Mucosa of rectum (tissue), 2 donors: Measurements from ENCODE around the gene ATF7IP.

ENCODE experiments used
- H3K27ac ChIP-seq, 2 donors: one replicate each; pipeline ENCODE4 v1.7.0; 2013; ENCODE audit warnings: inconsistent platforms in 2 of 2, low read depth in 2 of 2, low read length in 2 of 2
- H3K27me3 ChIP-seq, 2 donors: one replicate each; pipeline ENCODE4 v1.7.0; 2013; ENCODE audit warnings: low read length in 2 of 2; ENCODE audit not compliant: control insufficient read depth in 2 of 2, insufficient read depth in 2 of 2
- H3K36me3 ChIP-seq, 2 donors: one replicate each; pipeline ENCODE4 v1.7.0; 2013; ENCODE audit warnings: low read length in 2 of 2; ENCODE audit not compliant: control insufficient read depth in 2 of 2, insufficient read depth in 2 of 2
- H3K4me1 ChIP-seq, 2 donors: one replicate each; pipeline ENCODE4 v1.7.0; 2013; ENCODE audit warnings: low read length in 2 of 2, mild to moderate bottlenecking in 1 of 2; ENCODE audit not compliant: control insufficient read depth in 2 of 2, insufficient read depth in 2 of 2
- H3K4me3 ChIP-seq, 2 donors: one replicate each; pipeline ENCODE4 v1.7.0; 2013; ENCODE audit warnings: low read length in 2 of 2
- H3K9ac ChIP-seq, 2 donors: one replicate each; pipeline ENCODE4 v1.7.0; 2013; ENCODE audit warnings: low read length in 2 of 2, low read depth in 1 of 2, mild to moderate bottlenecking in 1 of 2
- H3K9me3 ChIP-seq, 2 donors: one replicate each; pipeline ENCODE4 v1.7.0; 2013; ENCODE audit warnings: low read length in 2 of 2; ENCODE audit not compliant: control insufficient read depth in 2 of 2
- donor health status: healthy.
- donor health status: Normal muscosa, but diverticular disease.

ATF7IP gene

GRCh38 chr12:14435627-14436026, 70.1 kb downstream of the ATF7IP start:
- H3K9me3 ChIP-seq, result no peaks in the 10 kb centered on the region
- H3K27ac ChIP-seq, result no peak overlapping the region
- H3K27me3 ChIP-seq, result no peaks in the 10 kb centered on the region
- peaks cover 30 to 44% of the 10 kb centered on the region in 2 donors for H3K36me3 ChIP-seq
- H3K4me1 ChIP-seq, result no peaks in the 10 kb centered on the region
- no peak overlapping the region for H3K9ac ChIP-seq
- H3K4me3 ChIP-seq, result no peak overlapping the region

DNA sequence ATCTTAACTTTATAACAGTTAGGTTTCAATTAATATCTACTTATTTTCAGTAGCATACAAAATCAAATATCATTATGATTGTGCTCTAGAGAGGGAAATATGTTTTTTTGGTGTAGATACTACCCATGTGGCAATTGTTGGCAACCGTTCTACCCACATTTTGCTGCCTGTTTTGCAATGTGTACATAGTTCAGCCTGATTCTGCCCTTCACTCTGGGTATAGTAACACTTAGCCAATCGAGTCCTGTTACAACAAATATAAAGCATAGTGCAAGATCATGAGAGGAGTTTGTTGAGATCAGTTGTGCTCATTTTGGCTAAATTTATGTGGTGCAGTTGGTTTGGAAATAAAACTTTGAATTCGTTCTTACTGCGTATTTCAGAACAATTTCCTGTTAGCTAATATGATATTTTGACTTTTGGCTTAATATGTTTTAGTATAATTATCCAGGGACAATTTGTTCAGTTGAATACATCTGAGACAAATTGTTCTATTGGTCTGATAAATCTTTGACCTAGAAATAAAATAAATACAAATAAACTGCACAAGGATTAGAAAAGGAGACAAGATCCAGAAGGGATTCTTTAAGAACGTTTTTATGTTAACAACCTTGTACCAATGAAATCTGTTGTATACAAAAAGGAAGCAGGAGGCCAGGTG, 76.9 kb downstream of the ATF7IP start:
- H3K9me3 ChIP-seq, result no peaks in the 10 kb centered on the region
- H3K9ac ChIP-seq, result no peak overlapping the region
- no peak overlapping the region for H3K4me3 ChIP-seq
- no peak overlapping the region for H3K27ac ChIP-seq
- H3K36me3 ChIP-seq, result peaks cover 39% of the 10 kb centered on the region in 2 donors
- no peaks in the 10 kb centered on the region for H3K4me1 ChIP-seq
- no peaks in the 10 kb centered on the region for H3K27me3 ChIP-seq

GRCh38 chr12:14443531-14443930, 78.0 kb downstream of the ATF7IP start:
- no peak overlapping the region for H3K9ac ChIP-seq
- H3K9me3 ChIP-seq, result no peaks in the 10 kb centered on the region
- H3K4me3 ChIP-seq, result no peak overlapping the region
- no peaks in the 10 kb centered on the region for H3K4me1 ChIP-seq
- no peak overlapping the region for H3K27ac ChIP-seq
- no peaks in the 10 kb centered on the region for H3K27me3 ChIP-seq
- peaks cover 38% of the 10 kb centered on the region in 2 donors for H3K36me3 ChIP-seq

DNA sequence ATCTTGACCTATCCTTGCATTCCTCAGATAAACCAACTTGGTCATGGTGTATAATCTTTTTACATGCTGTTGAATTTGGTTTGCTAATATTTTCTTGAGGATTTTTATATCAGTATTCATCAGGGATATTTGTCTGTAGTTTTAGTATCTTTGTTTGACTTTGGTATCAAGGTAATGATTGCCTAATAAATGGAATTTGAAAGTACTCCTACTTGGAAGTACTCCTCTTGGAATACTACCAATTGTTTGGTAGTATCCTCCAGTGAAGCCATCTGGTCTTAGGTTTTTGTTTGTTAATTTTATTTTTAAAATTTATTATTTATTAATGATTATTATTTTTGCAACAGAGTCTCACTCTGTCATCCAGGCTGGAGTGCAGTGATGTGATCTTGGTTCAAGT, 85.0 kb downstream of the ATF7IP start:
- Histone ChIP-seq H3K27ac (no peak overlapping the region), H3K4me1 (no peaks in the 10 kb centered on the region), H3K9ac (no peak overlapping the region), H3K27me3 (no peaks in the 10 kb centered on the region), H3K36me3 (peaks cover 22 to 35% of the 10 kb centered on the region in 2 donors), H3K4me3 (no peak overlapping the region), H3K9me3 (no peaks in the 10 kb centered on the region)

DNA sequence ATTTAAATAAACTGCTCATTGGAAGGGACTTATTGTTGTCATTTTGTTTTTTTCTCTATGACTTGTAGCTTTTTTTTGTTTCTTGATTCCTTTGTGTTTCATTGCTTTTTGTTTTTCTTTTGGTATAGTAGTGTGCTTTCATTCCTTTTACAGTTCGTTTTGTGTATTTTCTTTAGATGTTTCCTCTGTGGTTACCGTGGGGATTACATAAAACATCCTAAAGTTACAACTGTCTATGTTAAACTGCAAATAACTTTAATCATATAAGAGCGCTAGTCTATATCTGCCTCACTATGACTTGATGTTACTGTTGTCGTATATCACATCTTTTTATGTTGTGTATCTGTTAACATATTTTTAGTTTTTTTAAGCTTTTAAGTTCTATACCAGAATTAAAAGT, 86.9 kb downstream of the ATF7IP start:
- H3K27me3 ChIP-seq, result no peaks in the 10 kb centered on the region
- H3K9ac ChIP-seq, result no peak overlapping the region
- no peak overlapping the region for H3K27ac ChIP-seq
- H3K9me3 ChIP-seq, result no peaks in the 10 kb centered on the region
- no peak overlapping the region for H3K4me3 ChIP-seq
- H3K4me1 ChIP-seq, result no peaks in the 10 kb centered on the region
- peaks cover 28 to 41% of the 10 kb centered on the region in 2 donors for H3K36me3 ChIP-seq

DNA sequence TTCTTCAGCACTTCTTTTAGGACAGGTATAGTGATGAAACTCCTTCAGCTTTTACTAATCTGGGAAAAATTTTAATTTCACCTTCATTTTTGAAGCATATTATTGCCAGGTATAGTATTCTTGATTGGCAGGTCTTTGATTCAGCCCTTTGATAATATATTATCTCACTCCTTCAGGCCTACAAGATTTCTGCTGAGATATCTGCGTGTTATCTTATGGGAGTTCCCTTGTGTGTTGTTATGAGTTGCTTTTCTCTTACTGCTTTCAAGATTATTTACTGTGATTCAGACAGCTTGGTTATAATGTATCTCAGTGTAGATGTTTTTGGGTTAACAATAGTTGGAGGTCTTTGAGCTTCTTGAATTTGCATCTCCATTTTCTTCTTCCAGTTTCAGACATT, 87.4 kb downstream of the ATF7IP start:
- H3K27ac ChIP-seq, result no peak overlapping the region
- H3K4me1 ChIP-seq, result no peaks in the 10 kb centered on the region
- H3K9me3 ChIP-seq, result no peaks in the 10 kb centered on the region
- H3K9ac ChIP-seq, result no peak overlapping the region
- no peak overlapping the region for H3K4me3 ChIP-seq
- H3K36me3 ChIP-seq, result peaks cover 28 to 46% of the 10 kb centered on the region in 2 donors
- no peaks in the 10 kb centered on the region for H3K27me3 ChIP-seq

GRCh38 chr12:14454098-14454907, 88.8 kb downstream of the ATF7IP start:
- Histone ChIP-seq H3K27ac (no peak overlapping the region), H3K9ac (no peak overlapping the region), H3K9me3 (no peaks in the 10 kb centered on the region), H3K36me3 (peaks cover 30 to 43% of the 10 kb centered on the region in 2 donors), H3K27me3 (no peaks in the 10 kb centered on the region), H3K4me1 (no peaks in the 10 kb centered on the region), H3K4me3 (no peak overlapping the region)

DNA sequence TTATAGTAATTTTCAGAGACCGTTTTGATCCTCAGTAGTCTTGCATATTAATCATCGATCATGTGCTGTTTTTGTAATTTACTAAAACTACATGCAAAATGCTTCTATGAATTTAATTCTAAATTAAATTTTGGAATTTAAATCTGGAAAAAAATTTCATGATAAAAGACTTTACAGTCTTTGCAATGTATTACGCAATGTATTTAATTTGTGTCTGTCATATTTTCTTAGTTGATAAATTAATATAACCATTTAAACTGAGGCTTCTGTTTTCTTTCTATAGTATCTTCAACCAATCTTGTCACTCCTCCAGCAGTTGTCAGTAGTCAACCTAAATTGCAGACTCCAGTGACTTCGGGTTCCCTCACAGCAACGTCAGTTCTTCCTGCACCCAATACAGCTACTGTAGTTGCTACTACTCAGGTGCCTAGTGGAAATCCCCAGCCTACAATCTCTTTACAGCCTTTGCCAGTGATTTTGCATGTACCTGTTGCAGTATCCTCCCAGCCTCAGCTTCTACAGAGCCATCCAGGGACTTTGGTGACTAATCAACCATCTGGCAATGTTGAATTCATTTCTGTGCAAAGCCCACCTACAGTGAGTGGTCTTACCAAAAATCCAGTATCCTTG, 94.8 kb downstream of the ATF7IP start:
- Histone ChIP-seq H3K4me1 (no peaks in the 10 kb centered on the region), H3K27me3 (no peaks in the 10 kb centered on the region), H3K9ac (no peak overlapping the region), H3K36me3 (peaks cover 34 to 37% of the 10 kb centered on the region in 2 donors), H3K9me3 (no peaks in the 10 kb centered on the region), H3K27ac (no peak overlapping the region), H3K4me3 (no peak overlapping the region)

- Histone ChIP-seq H3K27ac (no peak overlapping the region), H3K27me3 (no peaks in the 10 kb centered on the region), H3K4me1 (no peaks in the 10 kb centered on the region), H3K4me3 (no peak overlapping the region), H3K9me3 (peaks cover 10 to 12% of the 10 kb centered on the region in 2 donors), H3K36me3 (peaks cover 29 to 36% of the 10 kb centered on the region in 2 donors), H3K9ac (no peak overlapping the region)
Observed at GRCh38 chr12:14471497-14471896, 106.0 kb downstream of the ATF7IP start.

GRCh38 chr12:14473707-14474287, 108.3 kb downstream of the ATF7IP start:
- no peaks in the 10 kb centered on the region for H3K4me1 ChIP-seq
- H3K27me3 ChIP-seq, result no peaks in the 10 kb centered on the region
- no peak overlapping the region for H3K27ac ChIP-seq
- H3K36me3 ChIP-seq, result peaks cover 39 to 40% of the 10 kb centered on the region in 2 donors
- H3K9ac ChIP-seq, result no peak overlapping the region
- H3K4me3 ChIP-seq, result no peak overlapping the region
- peaks cover 10 to 12% of the 10 kb centered on the region in 2 donors for H3K9me3 ChIP-seq
